ENCODE results near the gene PALD1. TPM values are rescaled to one million over a fixed set of nuclear protein-coding genes. Genes with fewer than 3 reads are reported as not detected.

Gene PALD1
- total and polyA plus RNA-seq, 9 of the 15 experiments (the other 6 are each of a cell fraction or from before 2014, with no cell fraction given), result 0.03 to 0.29 (median 0.09) TPM; not detected in 2

DNA sequence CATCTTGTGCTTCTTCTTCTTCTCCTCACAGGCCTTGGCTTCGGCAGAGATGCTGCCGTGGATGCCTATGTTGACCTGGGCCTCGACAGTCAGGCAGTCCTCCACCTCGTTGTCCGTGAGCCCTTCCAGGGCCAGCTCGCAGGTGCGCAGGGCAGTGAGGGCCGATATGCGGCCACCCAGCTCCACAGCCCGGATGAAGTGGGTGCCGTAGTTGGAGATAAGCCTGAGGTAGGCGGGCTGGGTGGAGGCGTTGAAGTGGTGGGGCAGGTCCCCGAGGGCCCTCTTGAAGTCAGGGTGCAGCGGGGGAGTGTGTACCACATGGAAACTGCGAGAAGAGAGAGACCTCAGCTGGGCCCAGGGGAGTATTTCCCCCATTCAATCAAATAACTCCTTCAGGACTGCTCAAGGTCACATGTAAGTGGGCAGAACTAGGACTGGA, 120.3 kb downstream of the PALD1 start (continued):
- TF ChIP-seq, protein P1, sequence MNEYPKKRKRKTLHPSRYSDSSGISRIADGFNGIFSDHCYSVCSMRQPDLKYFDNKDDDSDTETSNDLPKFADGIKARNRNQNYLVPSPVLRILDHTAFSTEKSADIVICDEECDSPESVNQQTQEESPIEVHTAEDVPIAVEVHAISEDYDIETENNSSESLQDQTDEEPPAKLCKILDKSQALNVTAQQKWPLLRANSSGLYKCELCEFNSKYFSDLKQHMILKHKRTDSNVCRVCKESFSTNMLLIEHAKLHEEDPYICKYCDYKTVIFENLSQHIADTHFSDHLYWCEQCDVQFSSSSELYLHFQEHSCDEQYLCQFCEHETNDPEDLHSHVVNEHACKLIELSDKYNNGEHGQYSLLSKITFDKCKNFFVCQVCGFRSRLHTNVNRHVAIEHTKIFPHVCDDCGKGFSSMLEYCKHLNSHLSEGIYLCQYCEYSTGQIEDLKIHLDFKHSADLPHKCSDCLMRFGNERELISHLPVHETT (CRISPR knock-in tag; conservative IDR thresholded peaks at IDR 0.05 in 1 of 2, IDR thresholded peaks at IDR 0.05 in 1 of 2), result no peak
- TF ChIP-seq, protein P2, sequence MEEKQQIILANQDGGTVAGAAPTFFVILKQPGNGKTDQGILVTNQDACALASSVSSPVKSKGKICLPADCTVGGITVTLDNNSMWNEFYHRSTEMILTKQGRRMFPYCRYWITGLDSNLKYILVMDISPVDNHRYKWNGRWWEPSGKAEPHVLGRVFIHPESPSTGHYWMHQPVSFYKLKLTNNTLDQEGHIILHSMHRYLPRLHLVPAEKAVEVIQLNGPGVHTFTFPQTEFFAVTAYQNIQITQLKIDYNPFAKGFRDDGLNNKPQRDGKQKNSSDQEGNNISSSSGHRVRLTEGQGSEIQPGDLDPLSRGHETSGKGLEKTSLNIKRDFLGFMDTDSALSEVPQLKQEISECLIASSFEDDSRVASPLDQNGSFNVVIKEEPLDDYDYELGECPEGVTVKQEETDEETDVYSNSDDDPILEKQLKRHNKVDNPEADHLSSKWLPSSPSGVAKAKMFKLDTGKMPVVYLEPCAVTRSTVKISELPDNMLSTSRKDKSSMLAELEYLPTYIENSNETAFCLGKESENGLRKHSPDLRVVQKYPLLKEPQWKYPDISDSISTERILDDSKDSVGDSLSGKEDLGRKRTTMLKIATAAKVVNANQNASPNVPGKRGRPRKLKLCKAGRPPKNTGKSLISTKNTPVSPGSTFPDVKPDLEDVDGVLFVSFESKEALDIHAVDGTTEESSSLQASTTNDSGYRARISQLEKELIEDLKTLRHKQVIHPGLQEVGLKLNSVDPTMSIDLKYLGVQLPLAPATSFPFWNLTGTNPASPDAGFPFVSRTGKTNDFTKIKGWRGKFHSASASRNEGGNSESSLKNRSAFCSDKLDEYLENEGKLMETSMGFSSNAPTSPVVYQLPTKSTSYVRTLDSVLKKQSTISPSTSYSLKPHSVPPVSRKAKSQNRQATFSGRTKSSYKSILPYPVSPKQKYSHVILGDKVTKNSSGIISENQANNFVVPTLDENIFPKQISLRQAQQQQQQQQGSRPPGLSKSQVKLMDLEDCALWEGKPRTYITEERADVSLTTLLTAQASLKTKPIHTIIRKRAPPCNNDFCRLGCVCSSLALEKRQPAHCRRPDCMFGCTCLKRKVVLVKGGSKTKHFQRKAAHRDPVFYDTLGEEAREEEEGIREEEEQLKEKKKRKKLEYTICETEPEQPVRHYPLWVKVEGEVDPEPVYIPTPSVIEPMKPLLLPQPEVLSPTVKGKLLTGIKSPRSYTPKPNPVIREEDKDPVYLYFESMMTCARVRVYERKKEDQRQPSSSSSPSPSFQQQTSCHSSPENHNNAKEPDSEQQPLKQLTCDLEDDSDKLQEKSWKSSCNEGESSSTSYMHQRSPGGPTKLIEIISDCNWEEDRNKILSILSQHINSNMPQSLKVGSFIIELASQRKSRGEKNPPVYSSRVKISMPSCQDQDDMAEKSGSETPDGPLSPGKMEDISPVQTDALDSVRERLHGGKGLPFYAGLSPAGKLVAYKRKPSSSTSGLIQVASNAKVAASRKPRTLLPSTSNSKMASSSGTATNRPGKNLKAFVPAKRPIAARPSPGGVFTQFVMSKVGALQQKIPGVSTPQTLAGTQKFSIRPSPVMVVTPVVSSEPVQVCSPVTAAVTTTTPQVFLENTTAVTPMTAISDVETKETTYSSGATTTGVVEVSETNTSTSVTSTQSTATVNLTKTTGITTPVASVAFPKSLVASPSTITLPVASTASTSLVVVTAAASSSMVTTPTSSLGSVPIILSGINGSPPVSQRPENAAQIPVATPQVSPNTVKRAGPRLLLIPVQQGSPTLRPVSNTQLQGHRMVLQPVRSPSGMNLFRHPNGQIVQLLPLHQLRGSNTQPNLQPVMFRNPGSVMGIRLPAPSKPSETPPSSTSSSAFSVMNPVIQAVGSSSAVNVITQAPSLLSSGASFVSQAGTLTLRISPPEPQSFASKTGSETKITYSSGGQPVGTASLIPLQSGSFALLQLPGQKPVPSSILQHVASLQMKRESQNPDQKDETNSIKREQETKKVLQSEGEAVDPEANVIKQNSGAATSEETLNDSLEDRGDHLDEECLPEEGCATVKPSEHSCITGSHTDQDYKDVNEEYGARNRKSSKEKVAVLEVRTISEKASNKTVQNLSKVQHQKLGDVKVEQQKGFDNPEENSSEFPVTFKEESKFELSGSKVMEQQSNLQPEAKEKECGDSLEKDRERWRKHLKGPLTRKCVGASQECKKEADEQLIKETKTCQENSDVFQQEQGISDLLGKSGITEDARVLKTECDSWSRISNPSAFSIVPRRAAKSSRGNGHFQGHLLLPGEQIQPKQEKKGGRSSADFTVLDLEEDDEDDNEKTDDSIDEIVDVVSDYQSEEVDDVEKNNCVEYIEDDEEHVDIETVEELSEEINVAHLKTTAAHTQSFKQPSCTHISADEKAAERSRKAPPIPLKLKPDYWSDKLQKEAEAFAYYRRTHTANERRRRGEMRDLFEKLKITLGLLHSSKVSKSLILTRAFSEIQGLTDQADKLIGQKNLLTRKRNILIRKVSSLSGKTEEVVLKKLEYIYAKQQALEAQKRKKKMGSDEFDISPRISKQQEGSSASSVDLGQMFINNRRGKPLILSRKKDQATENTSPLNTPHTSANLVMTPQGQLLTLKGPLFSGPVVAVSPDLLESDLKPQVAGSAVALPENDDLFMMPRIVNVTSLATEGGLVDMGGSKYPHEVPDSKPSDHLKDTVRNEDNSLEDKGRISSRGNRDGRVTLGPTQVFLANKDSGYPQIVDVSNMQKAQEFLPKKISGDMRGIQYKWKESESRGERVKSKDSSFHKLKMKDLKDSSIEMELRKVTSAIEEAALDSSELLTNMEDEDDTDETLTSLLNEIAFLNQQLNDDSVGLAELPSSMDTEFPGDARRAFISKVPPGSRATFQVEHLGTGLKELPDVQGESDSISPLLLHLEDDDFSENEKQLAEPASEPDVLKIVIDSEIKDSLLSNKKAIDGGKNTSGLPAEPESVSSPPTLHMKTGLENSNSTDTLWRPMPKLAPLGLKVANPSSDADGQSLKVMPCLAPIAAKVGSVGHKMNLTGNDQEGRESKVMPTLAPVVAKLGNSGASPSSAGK (IDR thresholded peaks at IDR 0.05), result peak; percentile 75; the same call in 1 of the 2 replicates
- peak; percentile 77 for TF ChIP-seq TCF3 (CRISPR knock-in tag; IDR thresholded peaks at IDR 0.05)
- TF ChIP-seq SMARCE1 (IDR thresholded peaks at IDR 0.05), result 0 out of 2 replicates have a peak, but pooled peaks have one; percentile 24
- no peak for TF ChIP-seq PTBP1 (IDR thresholded peaks at IDR 0.05; ENCODE audit: low read depth, low read length)
- TF ChIP-seq MCM3 (IDR thresholded peaks at IDR 0.05), result no peak
- TF ChIP-seq TGIF2 (CRISPR knock-in tag; IDR thresholded peaks at IDR 0.05), result no peak
- no peak for TF ChIP-seq CREB1 (IDR thresholded peaks at IDR 0.05)
- no peak for TF ChIP-seq CREB1 (CRISPR knock-in tag; IDR thresholded peaks at IDR 0.05)
- no peak for TF ChIP-seq NFIX (CRISPR knock-in tag; IDR thresholded peaks at IDR 0.05; ENCODE audit: low read depth)
- TF ChIP-seq TOE1 (IDR thresholded peaks at IDR 0.05; ENCODE audit: borderline replicate concordance), result no peak
- no peak for TF ChIP-seq TOE1 (CRISPR knock-in tag; IDR thresholded peaks at IDR 0.05; ENCODE audit: borderline replicate concordance, low read depth)
- no peak for TF ChIP-seq JUND (IDR thresholded peaks at IDR 0.05; ENCODE audit: borderline replicate concordance, low read depth, low read length)
- peak; percentile 31; the same call in 1 of the 3 replicates for TF ChIP-seq JUND (tag; IDR thresholded peaks at IDR 0.05; ENCODE audit: borderline replicate concordance, low read depth, low read length)
- TF ChIP-seq CEBPB (tag; IDR thresholded peaks at IDR 0.05), result no peak
- no peak for TF ChIP-seq PHTF2 (CRISPR knock-in tag; IDR thresholded peaks at IDR 0.05)
- TF ChIP-seq ZNF507 (tag; conservative IDR thresholded peaks at IDR 0.05), result no peak
- peak; percentile 47; the same call in 1 of the 2 replicates for TF ChIP-seq DPF2 (IDR thresholded peaks at IDR 0.05)
